GM12878 (cell line): ENCODE results near the gene SMC1B.

Source experiments
- CHD2 ChIP-seq: IDR thresholded peaks from 2 replicates; pipeline ENCODE4 v1.6.1; 2011; ENCODE audit warnings: low read depth, low read length, improper control_type of control experiment, borderline replicate concordance
- POLR2A ChIP-seq: IDR thresholded peaks from 2 replicates; pipeline ENCODE4 v1.6.1; 2011; ENCODE audit warnings: low read depth, mild to moderate bottlenecking, low read length
- POLR2AphosphoS2 ChIP-seq: IDR thresholded peaks from 2 replicates; pipeline ENCODE4 v1.6.1; 2011; ENCODE audit warnings: low read depth, mild to moderate bottlenecking, low read length, improper control_type of control experiment, moderate library complexity
- STAT1 ChIP-seq: fragments of 450-650 bp; conservative IDR thresholded peaks from 2 replicates; pipeline ENCODE4 v1.6.1; 2014; ENCODE audit warnings: antibody characterized with exemption, mild to moderate bottlenecking
- ZNF24 ChIP-seq: fragments of 450-650 bp; IDR thresholded peaks from 2 replicates; pipeline ENCODE4 v1.6.1; 2017; ENCODE audit warnings: antibody characterized with exemption, mild to moderate bottlenecking
- TF ChIP-seq, protein P1 (sequence below): IDR thresholded peaks from 2 replicates; pipeline ENCODE4 v1.6.1; 2011; ENCODE audit warnings: mild to moderate bottlenecking, low read depth, low read length, moderate library complexity; ENCODE audit not compliant: insufficient replicate concordance
- TF ChIP-seq, protein P2 (sequence below), 3 experiments: IDR thresholded peaks in 2 of 3; conservative IDR thresholded peaks in 1 of 3; 2 replicates each; pipeline ENCODE4 v1.5.1; 2011; ENCODE audit warnings: low read depth in 3 of 3, low read length in 3 of 3, mild to moderate bottlenecking in 3 of 3, control low read depth in 2 of 3, moderate library complexity in 2 of 3, inconsistent platforms in 1 of 3, mixed read lengths in 1 of 3; ENCODE audit not compliant: control insufficient read depth in 2 of 3, insufficient read depth in 1 of 3; ENCODE audit errors: extremely low read depth in 1 of 3
- TF ChIP-seq, protein P3 (sequence below): IDR thresholded peaks from 2 replicates; pipeline ENCODE4 v1.6.1; 2012; ENCODE audit warnings: low read depth, low read length, improper control_type of control experiment

DNA sequence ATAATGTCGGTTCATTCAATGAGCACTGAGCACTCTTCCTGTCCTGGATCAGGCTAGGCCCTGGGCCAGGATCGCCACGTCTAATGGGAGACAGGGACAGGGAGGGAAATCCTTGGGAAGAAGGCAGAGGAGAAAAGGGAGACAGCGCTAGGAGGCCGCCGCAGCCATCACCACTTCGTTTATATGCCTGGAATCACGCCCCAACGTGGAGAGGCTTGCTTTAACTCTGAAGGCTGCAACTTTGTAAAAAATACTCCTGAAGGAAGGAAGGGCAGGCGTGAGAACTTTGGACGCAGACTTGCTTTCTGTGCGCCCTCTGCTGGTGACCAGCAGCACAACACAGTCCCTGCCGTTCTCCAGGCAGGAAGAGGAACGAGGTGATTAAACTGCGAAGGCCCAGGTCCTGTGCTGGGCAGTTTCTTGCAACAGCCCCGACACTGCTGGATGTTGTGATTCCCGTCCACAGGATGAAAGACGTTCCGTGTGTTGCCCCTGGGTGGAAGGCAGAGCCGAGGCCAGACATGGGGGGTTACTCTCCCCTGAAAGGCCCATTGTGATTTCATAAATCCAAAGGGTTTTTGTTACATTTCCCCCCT is 22.2 kb upstream of the SMC1B start:
- TF ChIP-seq, protein P1, sequence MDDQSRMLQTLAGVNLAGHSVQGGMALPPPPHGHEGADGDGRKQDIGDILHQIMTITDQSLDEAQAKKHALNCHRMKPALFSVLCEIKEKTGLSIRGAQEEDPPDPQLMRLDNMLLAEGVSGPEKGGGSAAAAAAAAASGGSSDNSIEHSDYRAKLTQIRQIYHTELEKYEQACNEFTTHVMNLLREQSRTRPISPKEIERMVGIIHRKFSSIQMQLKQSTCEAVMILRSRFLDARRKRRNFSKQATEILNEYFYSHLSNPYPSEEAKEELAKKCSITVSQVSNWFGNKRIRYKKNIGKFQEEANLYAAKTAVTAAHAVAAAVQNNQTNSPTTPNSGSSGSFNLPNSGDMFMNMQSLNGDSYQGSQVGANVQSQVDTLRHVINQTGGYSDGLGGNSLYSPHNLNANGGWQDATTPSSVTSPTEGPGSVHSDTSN: no peak
- no peak for TF ChIP-seq ZNF24
- TF ChIP-seq, protein P2, sequence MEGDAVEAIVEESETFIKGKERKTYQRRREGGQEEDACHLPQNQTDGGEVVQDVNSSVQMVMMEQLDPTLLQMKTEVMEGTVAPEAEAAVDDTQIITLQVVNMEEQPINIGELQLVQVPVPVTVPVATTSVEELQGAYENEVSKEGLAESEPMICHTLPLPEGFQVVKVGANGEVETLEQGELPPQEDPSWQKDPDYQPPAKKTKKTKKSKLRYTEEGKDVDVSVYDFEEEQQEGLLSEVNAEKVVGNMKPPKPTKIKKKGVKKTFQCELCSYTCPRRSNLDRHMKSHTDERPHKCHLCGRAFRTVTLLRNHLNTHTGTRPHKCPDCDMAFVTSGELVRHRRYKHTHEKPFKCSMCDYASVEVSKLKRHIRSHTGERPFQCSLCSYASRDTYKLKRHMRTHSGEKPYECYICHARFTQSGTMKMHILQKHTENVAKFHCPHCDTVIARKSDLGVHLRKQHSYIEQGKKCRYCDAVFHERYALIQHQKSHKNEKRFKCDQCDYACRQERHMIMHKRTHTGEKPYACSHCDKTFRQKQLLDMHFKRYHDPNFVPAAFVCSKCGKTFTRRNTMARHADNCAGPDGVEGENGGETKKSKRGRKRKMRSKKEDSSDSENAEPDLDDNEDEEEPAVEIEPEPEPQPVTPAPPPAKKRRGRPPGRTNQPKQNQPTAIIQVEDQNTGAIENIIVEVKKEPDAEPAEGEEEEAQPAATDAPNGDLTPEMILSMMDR (IDR thresholded peaks at IDR 0.05 in 2 of 3, conservative IDR thresholded peaks at IDR 0.05 in 1 of 3; ENCODE audit: control insufficient read depth in 2 of 3, extremely low read depth in 1 of 3, insufficient read depth in 1 of 3, low read depth in 3 of 3, low read length in 3 of 3): peak; percentile 89 to 94 (median 93)
- TF ChIP-seq, protein P3, sequence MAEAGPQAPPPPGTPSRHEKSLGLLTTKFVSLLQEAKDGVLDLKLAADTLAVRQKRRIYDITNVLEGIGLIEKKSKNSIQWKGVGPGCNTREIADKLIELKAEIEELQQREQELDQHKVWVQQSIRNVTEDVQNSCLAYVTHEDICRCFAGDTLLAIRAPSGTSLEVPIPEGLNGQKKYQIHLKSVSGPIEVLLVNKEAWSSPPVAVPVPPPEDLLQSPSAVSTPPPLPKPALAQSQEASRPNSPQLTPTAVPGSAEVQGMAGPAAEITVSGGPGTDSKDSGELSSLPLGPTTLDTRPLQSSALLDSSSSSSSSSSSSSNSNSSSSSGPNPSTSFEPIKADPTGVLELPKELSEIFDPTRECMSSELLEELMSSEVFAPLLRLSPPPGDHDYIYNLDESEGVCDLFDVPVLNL: no peak
- TF ChIP-seq STAT1: no peak
- TF ChIP-seq CHD2: no peak
- no peak for TF ChIP-seq POLR2AphosphoS2
- no peak for TF ChIP-seq POLR2A
